IPS-18a (cell line): ENCODE measurements around the gene ELAVL2.

Experiments used
- H3K27ac ChIP-seq: one replicate; pipeline ENCODE4 v1.5.1; 2013; ENCODE audit warnings: low read length
- H3K27me3 ChIP-seq: one replicate; pipeline ENCODE4 v1.6.1; 2013; ENCODE audit warnings: mild to moderate bottlenecking, low read length; ENCODE audit not compliant: control insufficient read depth, insufficient read depth
- H3K36me3 ChIP-seq: one replicate; pipeline ENCODE4 v1.6.1; 2013; ENCODE audit warnings: low read depth, low read length; ENCODE audit not compliant: control insufficient read depth
- H3K4me1 ChIP-seq: one replicate; pipeline ENCODE4 v1.6.1; 2013; ENCODE audit warnings: low read depth, low read length; ENCODE audit not compliant: control insufficient read depth
- H3K4me3 ChIP-seq: one replicate; pipeline ENCODE4 v1.5.1; 2013; ENCODE audit warnings: low read length
- H3K9ac ChIP-seq: one replicate; pipeline ENCODE4 v1.6.1; 2013; ENCODE audit warnings: mild to moderate bottlenecking, low read length, moderate library complexity
- H3K9me3 ChIP-seq: one replicate; pipeline ENCODE4 v1.6.1; 2013; ENCODE audit warnings: low read depth, low read length; ENCODE audit not compliant: control insufficient read depth

The ELAVL2 gene

DNA sequence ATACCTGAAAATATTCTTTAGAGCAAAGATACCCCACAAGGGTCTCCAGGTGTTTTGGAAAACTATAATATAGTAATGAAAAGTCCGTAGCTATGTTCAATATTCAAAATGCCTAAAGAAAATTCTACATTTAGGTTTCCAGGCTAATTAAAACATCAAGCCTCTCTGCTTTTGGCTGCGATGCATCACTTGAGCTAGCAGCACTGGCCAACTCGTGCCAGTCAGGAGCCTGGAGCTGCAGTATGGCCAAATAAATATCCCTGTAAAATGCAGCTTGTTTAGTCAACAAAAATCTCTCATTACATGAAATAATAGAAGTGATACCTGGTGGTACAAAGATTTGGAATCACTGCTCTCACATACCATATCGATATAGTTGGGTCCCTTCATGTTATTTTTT lies 181.1 kb downstream of the ELAVL2 start:
- no peaks in the 10 kb centered on the region for H3K4me1 ChIP-seq
- H3K4me3 ChIP-seq: no peak overlapping the region
- no peak overlapping the region for H3K9ac ChIP-seq
- H3K27me3 ChIP-seq: no peaks in the 10 kb centered on the region
- no peaks in the 10 kb centered on the region for H3K9me3 ChIP-seq
- H3K27ac ChIP-seq: no peak overlapping the region
- peaks cover 12% of the 10 kb centered on the region for H3K36me3 ChIP-seq

GRCh38 chr9:23644326-23644725 lies 181.7 kb downstream of the ELAVL2 start:
- H3K4me3 ChIP-seq: no peak overlapping the region
- H3K9me3 ChIP-seq: no peaks in the 10 kb centered on the region
- no peaks in the 10 kb centered on the region for H3K4me1 ChIP-seq
- H3K27ac ChIP-seq: no peak overlapping the region
- H3K36me3 ChIP-seq: peaks cover 8% of the 10 kb centered on the region
- H3K27me3 ChIP-seq: no peaks in the 10 kb centered on the region
- no peak overlapping the region for H3K9ac ChIP-seq

GRCh38 chr9:23643656-23644258 lies 182.3 kb downstream of the ELAVL2 start:
- H3K9ac ChIP-seq: no peak overlapping the region
- no peak overlapping the region for H3K4me3 ChIP-seq
- no peaks in the 10 kb centered on the region for H3K4me1 ChIP-seq
- peaks cover 2% of the 10 kb centered on the region for H3K36me3 ChIP-seq
- H3K9me3 ChIP-seq: no peaks in the 10 kb centered on the region
- H3K27ac ChIP-seq: no peak overlapping the region
- no peaks in the 10 kb centered on the region for H3K27me3 ChIP-seq
